OCI-LY7 (cell line): Measurements from ENCODE around the gene RCAN3. TPM values are rescaled to one million over a fixed set of nuclear protein-coding genes. Genes with fewer than 3 reads are reported as not detected.

ENCODE experiments used
- BruUV-seq: library from RNA; stranded (reverse); fragments of 400-500 nt; replicated peaks from 2 replicates; lab custom pipeline; 2021; lab: Mats Ljungman, UMichigan
- CTCF ChIA-PET: fragments of 300-600 bp; sonication (Branson Sonifier 250); formaldehyde crosslinking; loops from one replicate; lab custom pipeline; 2022; ENCODE audit warnings: antibody characterized with exemption; ENCODE audit not compliant: unreplicated experiment; lab: Charles Lee
- POLR2A ChIA-PET: fragments of 300-600 bp; sonication (Branson Sonifier 250); formaldehyde crosslinking; loops from one replicate; lab custom pipeline; 2022; ENCODE audit warnings: antibody characterized with exemption; lab: Charles Lee
- DNase-seq: peaks from one replicate; pipeline ENCODE4 v3.0.0-alpha.2; 2015; ENCODE audit warnings: low spot score
- H2AFZ ChIP-seq: fragments of 200-600 bp; sonication (generic), shearing (Covaris generic); 2 replicates; pipeline ENCODE4 v1.6.1; 2014; ENCODE audit warnings: mild to moderate bottlenecking, antibody characterized with exemption, low read length, moderate library complexity
- H3K27ac ChIP-seq: fragments of 200-600 bp; sonication (generic); 2 replicates; pipeline ENCODE4 v1.5.1; 2014; ENCODE audit warnings: mixed run types, low read depth, mild to moderate bottlenecking, moderate library complexity, low read length, inconsistent platforms; ENCODE audit not compliant: poor library complexity, severe bottlenecking
- H3K36me3 ChIP-seq: fragments of 200-600 bp; sonication (generic); 2 replicates; pipeline ENCODE4 v1.6.1; 2014; ENCODE audit warnings: mild to moderate bottlenecking, antibody characterized with exemption, low read length, moderate library complexity, mixed read lengths; ENCODE audit not compliant: insufficient read depth
- H3K4me1 ChIP-seq: fragments of 200-600 bp; sonication (generic); 2 replicates; pipeline ENCODE4 v1.5.1; 2014; ENCODE audit warnings: mild to moderate bottlenecking, low read length; ENCODE audit not compliant: insufficient read depth, poor library complexity, severe bottlenecking
- H3K4me2 ChIP-seq: fragments of 200-600 bp; sonication (generic); 2 replicates; pipeline ENCODE4 v1.6.1; 2014; ENCODE audit warnings: mild to moderate bottlenecking, low read length
- H3K4me3 ChIP-seq: fragments of 200-600 bp; sonication (generic); 2 replicates; pipeline ENCODE4 v1.5.1; 2014; ENCODE audit warnings: mild to moderate bottlenecking, low read depth, low read length; ENCODE audit not compliant: poor library complexity, severe bottlenecking
- H3K79me2 ChIP-seq: fragments of 200-600 bp; sonication (generic); 2 replicates; pipeline ENCODE4 v1.6.1; 2016; ENCODE audit warnings: low read depth, mild to moderate bottlenecking, low read length, moderate library complexity, mixed read lengths; ENCODE audit not compliant: insufficient read depth
- H3K9me2 ChIP-seq: fragments of 200-600 bp; sonication (generic); 2 replicates; pipeline ENCODE4 v1.6.1; 2016; ENCODE audit warnings: mild to moderate bottlenecking, low read length, mixed read lengths; ENCODE audit not compliant: insufficient read depth
- H3K9me3 ChIP-seq: fragments of 200-600 bp; sonication (generic); 2 replicates; pipeline ENCODE4 v1.6.1; 2014; ENCODE audit warnings: mild to moderate bottlenecking, mixed run types, low read length, mixed read lengths
- H4K20me1 ChIP-seq: fragments of 200-600 bp; sonication (generic); 2 replicates; pipeline ENCODE4 v1.6.1; 2014; ENCODE audit warnings: mild to moderate bottlenecking, antibody characterized with exemption, low read length, moderate library complexity, mixed read lengths; ENCODE audit not compliant: insufficient read depth
- CTCF ChIP-seq: fragments of 200-600 bp; sonication (generic); conservative IDR thresholded peaks from 2 replicates; pipeline ENCODE4 v1.5.1; 2014; ENCODE audit warnings: mild to moderate bottlenecking, antibody characterized with exemption, low read length, moderate library complexity, mixed read lengths
- EZH2phosphoT487 ChIP-seq: fragments of 200-600 bp; sonication (generic); IDR thresholded peaks from 2 replicates; pipeline ENCODE4 v1.6.1; 2018; ENCODE audit warnings: low read depth, borderline replicate concordance, mild to moderate bottlenecking, mixed run types, antibody characterized with exemption, low read length, moderate library complexity, mixed read lengths
- intact Hi-C: fragments of 100-400 bp; cut with micrococcal nuclease; formaldehyde crosslinking; loops from one replicate; pipeline ENCODE4 v1.10.0; 2022; ENCODE audit not compliant: unreplicated experiment
- total RNA-seq, 2 experiments: library from RNA; depleted of rRNA in 1 of 2; stranded (reverse); fragments of >200 nt in 1 of 2; shearing (Covaris generic) in 1 of 2; gene quantifications; 2 replicates each; pipeline ENCODE4 v1.2.3, GENCODE V29; 2014 to 2022

The RCAN3 gene
- total RNA-seq, 2 experiments from 2014 or later: 13.0 to 47.8 TPM

- Histone ChIP-seq H3K9me2 (no peaks in the 10 kb centered on the region), H3K9me3 (no peaks in the 10 kb centered on the region), H3K4me1 (peaks cover 11% of the 10 kb centered on the region), H3K27ac (no peak overlapping the region), H3K79me2 (no peaks in the 10 kb centered on the region), H3K36me3 (no peaks in the 10 kb centered on the region), H3K4me2 (peak overlapping the region; percentile 40), H4K20me1 (no peaks in the 10 kb centered on the region), H2AFZ (peak overlapping the region; percentile 89), H3K4me3 (no peak overlapping the region)
- ChIA-PET CTCF (interaction anchor here (0.6 to 1.5 kb wide), 9 partner anchors 15 to 1942 kb away, joined by 3 to 5 read pairs (median 3); partner anchors contain the start of genes NIPAL3 and RPS6KA1), POLR2A (interaction anchor here (0.6 to 1.8 kb wide), 9 partner anchors 15 to 850 kb away, joined by 3 to 8 read pairs (median 4); partner anchors contain the start of gene NIPAL3)
- TF ChIP-seq EZH2phosphoT487: no peak
- TF ChIP-seq CTCF: peak; percentile 91
- no TSS peak for BruUV-seq
- intact Hi-C loops: loop anchor here (1.0 to 5.0 kb wide), 4 partner anchors 44 to 195 kb away; partner anchors contain the start of genes NIPAL3 and RCAN3
- peak; percentile 88 for DNase-seq
These were observed 84.6 kb downstream of the RCAN3 start for GRCh38 chr1:24586970-24587820.

GRCh38 chr1:24588573-24588972 is 85.9 kb downstream of the RCAN3 start:
- POLR2A ChIA-PET: no interaction called here
- intact Hi-C loops: loop anchor here (5.0 kb wide), 1 partner anchor 86 kb away; the partner anchor contains the start of gene RCAN3
- TF ChIP-seq CTCF (no peak), EZH2phosphoT487 (no peak)

More at GRCh38 chr1:24588573-24588972, 85.9 kb downstream of the RCAN3 start:
- H3K4me3 ChIP-seq: no peak overlapping the region
- no peaks in the 10 kb centered on the region for H3K36me3 ChIP-seq
- no TSS peak for BruUV-seq
- DNase-seq: no peak
- H2AFZ ChIP-seq: no peak overlapping the region
- H3K4me2 ChIP-seq: no peak overlapping the region
- H3K9me2 ChIP-seq: no peaks in the 10 kb centered on the region
- no peaks in the 10 kb centered on the region for H3K79me2 ChIP-seq
- H3K27ac ChIP-seq: no peak overlapping the region
- CTCF ChIA-PET: no interaction called here
- no peaks in the 10 kb centered on the region for H4K20me1 ChIP-seq
- H3K9me3 ChIP-seq: no peaks in the 10 kb centered on the region
- H3K4me1 ChIP-seq: peaks cover 11% of the 10 kb centered on the region
